GM21723 (cell line): ENCODE measurements around the gene PPP6R2.

Experiments used
- ATAC-seq: cut with Tn5 transposase; IDR thresholded peaks from one replicate; pipeline ENCODE4 v1.9.1; 2021; ENCODE audit warnings: mild to moderate bottlenecking, moderate library complexity; ENCODE audit not compliant: unreplicated experiment

Gene PPP6R2, protein sequence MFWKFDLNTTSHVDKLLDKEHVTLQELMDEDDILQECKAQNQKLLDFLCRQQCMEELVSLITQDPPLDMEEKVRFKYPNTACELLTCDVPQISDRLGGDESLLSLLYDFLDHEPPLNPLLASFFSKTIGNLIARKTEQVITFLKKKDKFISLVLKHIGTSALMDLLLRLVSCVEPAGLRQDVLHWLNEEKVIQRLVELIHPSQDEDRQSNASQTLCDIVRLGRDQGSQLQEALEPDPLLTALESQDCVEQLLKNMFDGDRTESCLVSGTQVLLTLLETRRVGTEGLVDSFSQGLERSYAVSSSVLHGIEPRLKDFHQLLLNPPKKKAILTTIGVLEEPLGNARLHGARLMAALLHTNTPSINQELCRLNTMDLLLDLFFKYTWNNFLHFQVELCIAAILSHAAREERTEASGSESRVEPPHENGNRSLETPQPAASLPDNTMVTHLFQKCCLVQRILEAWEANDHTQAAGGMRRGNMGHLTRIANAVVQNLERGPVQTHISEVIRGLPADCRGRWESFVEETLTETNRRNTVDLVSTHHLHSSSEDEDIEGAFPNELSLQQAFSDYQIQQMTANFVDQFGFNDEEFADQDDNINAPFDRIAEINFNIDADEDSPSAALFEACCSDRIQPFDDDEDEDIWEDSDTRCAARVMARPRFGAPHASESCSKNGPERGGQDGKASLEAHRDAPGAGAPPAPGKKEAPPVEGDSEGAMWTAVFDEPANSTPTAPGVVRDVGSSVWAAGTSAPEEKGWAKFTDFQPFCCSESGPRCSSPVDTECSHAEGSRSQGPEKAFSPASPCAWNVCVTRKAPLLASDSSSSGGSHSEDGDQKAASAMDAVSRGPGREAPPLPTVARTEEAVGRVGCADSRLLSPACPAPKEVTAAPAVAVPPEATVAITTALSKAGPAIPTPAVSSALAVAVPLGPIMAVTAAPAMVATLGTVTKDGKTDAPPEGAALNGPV

DNA sequence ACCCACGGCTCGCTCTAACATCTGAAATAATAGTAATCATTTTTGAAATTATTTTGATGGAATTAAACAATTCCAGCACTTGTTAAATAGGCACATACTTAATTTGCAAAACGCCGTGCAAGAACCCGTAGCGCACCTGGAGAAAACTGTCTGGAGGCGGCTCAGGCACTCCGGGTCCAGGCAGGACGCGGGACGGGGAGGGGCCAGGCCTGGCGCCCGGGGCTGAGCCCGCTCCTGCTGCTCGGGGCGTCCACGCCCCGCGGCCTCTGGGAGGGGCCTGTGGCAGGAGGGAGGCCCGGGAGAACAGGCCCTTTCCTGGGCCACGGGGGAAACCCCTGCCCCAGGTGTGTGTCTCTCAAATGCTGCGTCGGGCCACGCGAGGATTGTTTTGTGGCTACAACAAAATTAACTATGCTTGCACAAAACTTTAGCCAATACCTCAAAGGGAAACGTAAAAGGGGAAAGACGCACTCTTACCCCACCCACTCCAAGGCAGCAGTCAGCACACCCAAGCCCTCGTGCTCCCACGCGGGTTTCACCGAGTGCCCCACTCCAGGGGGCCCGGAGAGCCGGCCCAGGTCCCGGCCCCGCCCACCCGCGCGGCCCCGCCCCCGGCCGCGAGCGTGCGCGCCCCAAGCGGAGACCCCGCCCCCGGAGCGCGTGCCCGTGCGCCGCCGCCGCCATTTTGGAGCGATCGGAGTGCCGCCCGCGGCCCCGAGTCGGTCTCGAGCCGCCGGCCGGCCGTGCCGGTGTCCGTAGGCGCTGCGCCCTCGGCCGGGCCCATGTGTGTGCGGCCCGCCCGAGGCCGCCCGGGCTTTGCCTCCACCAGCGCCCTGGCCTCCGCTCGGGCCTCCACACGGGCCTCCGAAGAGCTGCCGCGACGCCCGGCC is at the start of gene PPP6R2:
TSS of gene PPP6R2 (plus strand) at position 677 of the 890 bp plus-strand sequence. CDS start 50,582 bp downstream, outside the sequence.
- peak; percentile 64 for ATAC-seq

DNA sequence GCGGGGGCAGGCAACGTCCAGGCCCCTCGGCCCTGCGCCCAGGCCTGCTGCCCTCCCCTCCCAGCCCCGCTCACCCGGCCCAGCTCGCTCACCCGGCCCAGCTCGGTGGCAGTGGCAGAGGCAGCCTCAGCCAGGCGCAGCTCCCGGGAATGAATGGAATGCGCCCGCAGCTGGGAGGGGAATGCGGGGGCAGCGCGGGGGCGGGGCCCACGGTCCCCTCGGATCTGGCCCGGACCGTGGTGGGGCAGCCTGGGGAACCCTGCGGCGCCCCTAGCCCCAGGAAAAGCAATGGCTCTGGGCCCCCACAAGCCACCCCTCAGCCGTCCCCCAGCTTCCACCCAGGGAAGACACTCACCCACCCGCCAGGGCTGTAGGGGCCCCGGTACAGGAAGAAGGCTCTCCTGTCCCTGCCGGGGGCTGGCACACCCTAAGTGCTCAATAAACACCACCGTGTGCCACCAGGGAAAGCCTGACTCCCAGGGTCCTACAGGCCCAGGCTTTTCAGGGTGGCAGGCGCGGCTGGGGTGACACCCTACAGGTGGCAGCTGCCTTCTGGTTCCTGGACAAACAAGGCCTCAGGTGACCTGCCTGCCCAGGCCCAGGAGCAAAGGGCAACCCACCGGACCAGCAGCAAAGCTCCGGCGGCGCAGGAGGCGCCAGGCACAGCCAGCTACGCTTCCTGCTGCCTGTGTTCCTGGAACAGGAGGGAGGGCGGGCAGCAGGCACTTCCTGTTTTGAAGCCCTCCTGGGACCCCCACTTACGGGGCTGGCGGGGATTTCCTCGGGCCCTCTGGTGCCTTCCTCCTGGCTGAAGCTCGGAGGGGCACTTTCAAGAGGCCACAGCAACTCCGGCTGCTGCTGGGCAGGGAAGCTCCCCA is 49.4 kb upstream of the PPP6R2 start:
- no peak for ATAC-seq

GRCh38 chr22:50294319-50294656 is 48.8 kb upstream of the PPP6R2 start:
- no peak for ATAC-seq

- ATAC-seq = no peak
These were observed 46.3 kb upstream of the PPP6R2 start for GRCh38 chr22:50296658-50297490.

GRCh38 chr22:50297510-50298265 is 45.4 kb upstream of the PPP6R2 start:
- no peak for ATAC-seq

DNA sequence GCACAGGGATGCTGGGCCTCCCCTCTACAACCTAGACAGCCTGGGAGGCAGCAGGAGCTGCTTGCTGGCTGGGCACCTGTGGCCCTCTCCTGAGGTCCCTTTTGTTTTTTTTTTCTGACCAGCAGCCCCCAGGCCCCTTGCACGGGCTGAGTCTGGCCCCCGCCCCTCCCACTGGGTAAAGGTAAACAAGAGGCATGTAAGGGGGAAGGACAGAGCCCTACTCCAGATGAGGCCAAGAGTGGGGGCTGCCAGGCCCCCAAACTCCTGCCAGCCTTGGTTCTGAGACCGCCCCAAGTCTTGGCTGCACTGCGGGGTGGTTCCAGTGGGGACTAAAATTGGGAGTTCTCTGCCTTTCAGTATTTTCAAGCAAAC is 44.9 kb upstream of the PPP6R2 start:
- ATAC-seq = no peak

DNA sequence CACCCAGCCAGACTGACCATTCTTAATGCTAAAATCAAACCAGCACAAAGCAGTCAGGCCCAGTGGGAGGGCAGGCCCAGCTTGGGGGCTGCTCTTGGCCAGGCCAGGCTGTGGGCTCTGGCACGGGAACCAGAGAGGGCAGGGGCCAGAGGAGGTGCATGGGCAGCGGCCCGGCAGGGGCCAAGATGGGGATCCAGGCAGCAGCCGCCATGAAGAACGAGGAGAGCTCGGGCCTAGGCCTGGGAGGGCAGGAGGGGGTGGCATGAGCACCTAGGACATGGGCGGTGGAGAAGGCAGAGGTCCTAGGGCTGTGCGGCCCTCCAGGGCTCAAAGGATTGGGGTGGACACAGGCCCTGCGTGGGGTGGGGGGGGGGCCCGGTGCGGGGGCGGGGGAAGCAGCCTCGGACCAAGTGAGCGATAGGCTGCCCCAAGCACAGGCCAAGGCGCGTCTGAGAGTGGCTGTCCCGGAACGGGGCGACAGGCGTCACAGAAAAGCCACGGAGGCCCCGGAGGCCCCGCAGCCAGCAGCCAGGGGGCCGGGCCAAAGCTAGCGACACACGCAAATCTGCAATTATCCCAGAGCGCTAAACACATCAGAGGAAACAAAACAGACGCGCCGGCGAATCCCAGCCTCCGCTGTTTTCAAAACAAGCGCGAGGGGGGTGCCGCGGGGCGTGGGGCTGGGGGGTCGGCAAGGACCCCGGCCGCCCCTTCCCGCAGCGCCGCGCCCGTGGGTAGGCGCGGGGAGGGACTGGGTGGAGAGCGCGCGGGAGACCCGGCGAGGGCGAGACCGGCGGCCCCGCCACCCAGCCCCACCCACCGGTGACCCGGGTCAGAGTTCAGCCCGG is 44.0 kb upstream of the PPP6R2 start:
- ATAC-seq = no peak

DNA sequence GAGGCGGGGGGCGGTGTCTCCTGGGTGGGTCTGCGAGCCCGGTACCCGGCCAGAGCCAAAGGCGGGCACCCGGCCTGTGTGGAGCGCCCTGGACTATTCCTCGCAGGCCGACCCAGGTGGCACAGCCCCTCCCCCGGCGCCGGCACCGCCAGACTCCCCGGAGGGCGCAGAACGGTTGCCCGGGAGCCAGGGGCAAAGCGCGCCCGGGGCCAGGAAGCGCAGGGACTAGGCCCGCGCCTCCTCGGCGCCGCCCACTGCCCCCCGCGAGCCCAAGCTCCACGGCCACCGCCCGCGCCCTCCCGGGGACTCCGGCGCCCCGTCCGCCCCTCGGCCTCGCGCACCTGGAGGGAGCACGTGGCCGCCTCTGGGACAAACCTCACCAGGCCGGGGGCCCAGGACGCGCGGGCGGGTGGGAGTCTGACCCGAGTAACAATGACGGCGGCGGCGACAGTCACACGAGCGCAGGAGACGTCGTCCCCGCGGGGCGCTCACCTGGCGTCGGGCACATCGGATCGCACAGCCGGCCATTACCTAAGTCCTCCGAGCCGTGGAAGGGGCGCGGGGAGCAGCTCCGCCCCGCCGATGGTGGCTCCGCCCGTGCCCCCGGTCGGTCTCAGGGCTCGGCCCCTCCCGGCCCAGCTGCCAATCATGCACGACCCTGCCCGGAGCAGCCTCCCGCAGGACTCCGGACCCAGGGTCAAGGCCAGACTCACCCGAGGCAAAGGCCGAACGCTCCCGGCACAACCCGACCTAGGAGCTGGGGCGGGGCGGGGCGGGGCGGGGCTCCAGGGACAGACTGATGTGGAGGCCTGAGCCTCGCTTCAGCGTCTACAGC is 43.1 kb upstream of the PPP6R2 start:
- no peak for ATAC-seq

DNA sequence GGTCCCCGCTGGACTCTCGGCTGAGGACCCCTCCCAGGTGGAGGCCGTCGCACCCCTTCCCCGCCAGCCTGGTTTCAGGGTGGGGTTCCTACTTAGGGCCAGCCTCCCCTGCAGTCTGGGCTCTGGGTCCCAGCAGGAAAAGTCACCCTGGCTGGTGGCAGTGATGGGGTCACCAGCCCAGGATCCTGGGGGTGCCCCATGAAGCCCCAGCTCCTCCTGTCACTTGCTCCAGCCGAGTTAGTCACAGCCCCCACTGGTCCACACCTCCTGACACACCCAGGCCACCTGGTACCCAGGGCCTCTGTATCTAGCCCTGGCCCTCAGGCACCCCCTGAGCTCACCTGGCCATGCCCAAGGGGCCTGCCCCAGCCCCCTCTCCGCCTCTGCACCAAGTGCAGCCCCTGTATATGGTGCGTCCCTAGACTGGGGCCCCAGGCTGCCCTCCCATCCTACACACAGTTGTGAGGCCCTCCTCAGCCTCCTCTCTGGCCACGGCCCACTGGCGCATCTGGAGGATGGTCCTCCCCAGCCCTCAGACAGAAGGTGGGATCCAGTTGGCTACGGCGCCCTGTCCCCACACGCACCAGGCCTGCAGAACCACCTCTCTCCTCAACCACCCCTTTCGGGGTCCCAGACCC is 42.4 kb upstream of the PPP6R2 start:
- no peak for ATAC-seq

DNA sequence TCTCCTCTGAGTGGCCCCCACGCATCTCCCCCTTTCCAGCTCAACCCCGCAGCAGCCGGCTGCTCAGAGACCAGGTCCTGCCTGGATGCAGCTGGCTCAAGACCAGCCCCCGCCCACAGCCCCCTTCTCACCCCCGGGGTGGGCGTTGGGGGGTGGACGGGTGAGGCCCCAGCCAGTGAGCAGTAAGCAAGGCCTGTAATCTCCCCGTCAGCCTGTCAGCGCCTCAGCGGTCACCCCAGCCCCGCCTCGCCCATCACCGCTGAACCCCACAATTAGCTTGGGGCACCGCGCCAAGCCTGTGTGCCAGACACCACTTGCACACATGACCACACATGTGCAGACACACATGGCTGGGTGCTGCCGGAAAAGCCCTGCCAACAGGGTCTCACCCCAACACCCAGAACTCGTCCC is 41.5 kb upstream of the PPP6R2 start:
- no peak for ATAC-seq

GRCh38 chr22:50302041-50302541 is 41.0 kb upstream of the PPP6R2 start:
- ATAC-seq = no peak

DNA sequence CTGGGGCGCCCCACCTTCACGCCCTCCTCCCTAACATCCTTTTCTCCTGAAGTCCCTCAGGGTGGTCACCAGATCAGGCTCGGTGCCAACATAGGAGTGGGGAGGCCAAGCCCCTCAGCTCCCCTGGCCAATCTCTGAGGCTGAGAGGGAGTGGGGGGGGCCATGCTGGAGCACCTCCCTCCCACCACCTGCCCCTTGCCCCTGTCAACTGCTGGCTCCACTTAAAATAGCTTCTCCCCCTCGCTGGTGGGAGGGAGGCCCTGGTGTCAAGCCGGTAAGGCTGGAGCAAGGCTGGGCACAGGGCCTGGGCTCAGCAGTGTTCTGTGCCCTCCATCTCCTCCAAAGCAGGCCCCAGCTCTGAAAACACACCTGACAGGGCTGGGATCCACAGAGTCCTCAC is 40.6 kb upstream of the PPP6R2 start:
- ATAC-seq = no peak

GRCh38 chr22:50303515-50303847 is 39.6 kb upstream of the PPP6R2 start:
- ATAC-seq = no peak

DNA sequence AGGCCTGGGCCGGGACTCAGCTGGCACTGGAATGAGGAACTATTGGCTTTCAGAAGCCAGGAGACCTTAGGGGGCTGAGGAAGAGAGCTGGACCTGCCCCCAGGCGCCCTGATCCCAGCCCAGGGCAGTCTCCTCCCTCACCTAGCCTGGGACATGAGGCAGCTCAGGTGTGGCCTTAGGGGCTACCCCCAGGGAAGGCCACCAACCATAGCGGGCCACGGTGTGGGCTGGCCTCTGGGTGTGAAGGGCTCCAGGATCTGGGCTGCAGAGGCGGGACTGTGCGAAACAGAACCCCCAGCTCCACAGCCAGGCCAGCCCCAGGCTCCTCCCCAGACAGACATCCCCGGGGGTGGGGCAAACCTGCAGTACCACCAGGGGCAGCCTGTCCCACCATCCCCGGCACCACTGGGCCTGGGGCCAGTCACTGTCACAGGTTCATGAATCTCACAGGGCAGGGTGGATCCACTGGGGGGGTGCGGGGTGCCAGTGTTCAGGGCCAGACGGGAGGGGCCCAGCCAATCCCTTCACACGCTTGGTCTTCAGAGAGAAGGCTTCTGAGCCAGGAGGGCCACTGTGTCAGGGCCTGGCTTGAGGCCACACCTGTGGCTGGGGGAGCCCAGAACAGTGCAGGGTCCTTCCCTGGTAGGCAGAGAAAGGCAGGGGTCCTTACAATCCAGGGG is 39.1 kb upstream of the PPP6R2 start:
- ATAC-seq = no peak
